CD14-positive monocyte (primary cell): ENCODE results near the gene LGR4. TPM values are rescaled to one million over a fixed set of nuclear protein-coding genes. Genes with fewer than 3 reads are reported as not detected.

Experiments
- DNase-seq, 3 donors: peaks; one replicate each; pipeline ENCODE4 v3.0.0-alpha.2; 2011 to 2022
- H2AFZ ChIP-seq: 2 replicates; pipeline ENCODE4 v1.6.0; 2012; ENCODE audit warnings: mild to moderate bottlenecking, low read depth, low read length, inconsistent platforms; ENCODE audit not compliant: insufficient read depth, poor library complexity, severe bottlenecking
- H3K27ac ChIP-seq, 2 donors: 1 replicate in 1 of 2; 2 replicates in 1 of 2; pipeline ENCODE4 v1.5.1; 2012 to 2013; ENCODE audit warnings: low read length in 2 of 2, control low read depth in 1 of 2, inconsistent platforms in 1 of 2, low read depth in 1 of 2, mild to moderate bottlenecking in 1 of 2
- H3K27me3 ChIP-seq, 2 donors: one replicate each; pipeline versions ENCODE4 v1.6.0 to v1.6.1; 2011 to 2013; ENCODE audit warnings: low read length in 2 of 2; ENCODE audit not compliant: control insufficient read depth in 2 of 2, insufficient read depth in 2 of 2
- H3K36me3 ChIP-seq, 2 donors: replicated peaks in 1 of 2; 1 replicate in 1 of 2; 2 replicates in 1 of 2; pipeline versions ENCODE4 v1.5.1 to v1.6.1; 2012 to 2013; ENCODE audit warnings: low read length in 2 of 2, control low read depth in 1 of 2, inconsistent platforms in 1 of 2, mild to moderate bottlenecking in 1 of 2; ENCODE audit not compliant: insufficient read depth in 2 of 2, control insufficient read depth in 1 of 2
- H3K4me1 ChIP-seq, 2 donors: 1 replicate in 1 of 2; 2 replicates in 1 of 2; pipeline versions ENCODE4 v1.5.1 to v1.6.1; 2012 to 2013; ENCODE audit warnings: low read length in 2 of 2, control low read depth in 1 of 2, inconsistent platforms in 1 of 2, mild to moderate bottlenecking in 1 of 2, moderate library complexity in 1 of 2; ENCODE audit not compliant: insufficient read depth in 2 of 2, control insufficient read depth in 1 of 2
- H3K4me2 ChIP-seq: replicated peaks from 2 replicates; pipeline ENCODE3; 2012; ENCODE audit warnings: low read length, moderate library complexity, mild to moderate bottlenecking; ENCODE audit not compliant: poor library complexity, severe bottlenecking; ENCODE audit errors: extremely low read depth
- H3K4me3 ChIP-seq, 3 experiments: fragments of 200-600 bp in 1 of 3; sonication (generic) in 1 of 3; replicated peaks in 1 of 3; 1 replicate in 2 of 3; 2 replicates in 1 of 3; pipeline ENCODE4 v1.5.1; 2011 to 2013; ENCODE audit warnings: low read length in 3 of 3, mild to moderate bottlenecking in 3 of 3, control low read depth in 2 of 3, low read depth in 2 of 3, inconsistent platforms in 1 of 3, moderate library complexity in 1 of 3
- H3K79me2 ChIP-seq: 2 replicates; pipeline ENCODE4 v1.6.0; 2012; ENCODE audit warnings: mild to moderate bottlenecking, control low read depth, inconsistent platforms, low read length, moderate library complexity; ENCODE audit not compliant: insufficient read depth
- H3K9ac ChIP-seq: 2 replicates; pipeline ENCODE4 v1.6.0; 2017; ENCODE audit warnings: low read length, mild to moderate bottlenecking; ENCODE audit not compliant: insufficient read depth, poor library complexity, severe bottlenecking
- H3K9me3 ChIP-seq, 2 donors: replicated peaks in 1 of 2; 1 replicate in 1 of 2; 2 replicates in 1 of 2; pipeline versions ENCODE4 v1.5.1 to v1.6.1; 2012 to 2013; ENCODE audit warnings: low read length in 2 of 2, control low read depth in 1 of 2; ENCODE audit not compliant: control insufficient read depth in 1 of 2, insufficient read depth in 1 of 2
- H4K20me1 ChIP-seq: 2 replicates; pipeline ENCODE4 v1.6.0; 2012; ENCODE audit warnings: mild to moderate bottlenecking, low read length, control low read depth, moderate library complexity; ENCODE audit not compliant: insufficient read depth
- H3K27ac Mint-ChIP-seq, 7 donors: one replicate each; pipeline ENCODE4 v1.8.0; 2020; ENCODE audit warnings: mild to moderate bottlenecking in 7 of 7, mixed read lengths in 7 of 7, moderate library complexity in 6 of 7, inconsistent platforms in 2 of 7
- H3K27me3 Mint-ChIP-seq, 3 donors: one replicate each; pipeline ENCODE4 v1.8.0; 2021 to 2022; ENCODE audit warnings: low read depth in 3 of 3, mild to moderate bottlenecking in 3 of 3, mixed read lengths in 3 of 3, moderate library complexity in 3 of 3, inconsistent platforms in 1 of 3
- H3K36me3 Mint-ChIP-seq, 2 donors: one replicate each; pipeline ENCODE4 v1.8.0; 2020; ENCODE audit warnings: mixed read lengths in 2 of 2, inconsistent platforms in 1 of 2, mild to moderate bottlenecking in 1 of 2
- H3K4me1 Mint-ChIP-seq: one replicate; pipeline ENCODE4 v1.8.0; 2020; ENCODE audit warnings: mild to moderate bottlenecking, mixed read lengths
- H3K4me3 Mint-ChIP-seq, 2 donors: one replicate each; pipeline ENCODE4 v1.8.0; 2020; ENCODE audit warnings: mild to moderate bottlenecking in 2 of 2, mixed read lengths in 2 of 2, moderate library complexity in 1 of 2
- H3K9me3 Mint-ChIP-seq, 7 donors: one replicate each; pipeline ENCODE4 v1.8.0; 2020 to 2022; ENCODE audit warnings: mixed read lengths in 7 of 7, mild to moderate bottlenecking in 6 of 7, moderate library complexity in 6 of 7, inconsistent platforms in 2 of 7
- WGBS: methylation state at CpG from one replicate; pipeline ENCODE4 v1.1.5; 2013; ENCODE audit warnings: missing lambda C conversion rate; ENCODE audit not compliant: insufficient coverage; 5-methylcytosine and 5-hydroxymethylcytosine counted together
- intact Hi-C, 2 donors: fragments of 100-400 bp; cut with micrococcal nuclease; formaldehyde crosslinking; loops; one replicate each; pipeline versions ENCODE4 v1.15.0 to v1.15.1; 2023
- polyA plus RNA-seq, 3 donors: library from polyadenylated mRNA; depleted of rRNA in 1 of 3; unstranded in 2 of 3; stranded (reverse) in 1 of 3; fragments of 300-500 nt in 2 of 3; fragments of >200 nt in 1 of 3; fragmentation: Illumina TruSeq in 2 of 3; gene quantifications; 1 replicate in 2 of 3; 2 replicates in 1 of 3; pipeline ENCODE4 v1.2.3, GENCODE V29; 2012 to 2021
- TF ChIP-seq, protein P1 (sequence below): fragments of 200-600 bp; IDR thresholded peaks from one replicate; pipeline ENCODE4 v1.8.0; 2022; ENCODE audit warnings: antibody characterized with exemption, mild to moderate bottlenecking

Gene LGR4
- polyA plus RNA-seq, 3 donors = 0.67 to 0.92 (median 0.72) TPM

DNA sequence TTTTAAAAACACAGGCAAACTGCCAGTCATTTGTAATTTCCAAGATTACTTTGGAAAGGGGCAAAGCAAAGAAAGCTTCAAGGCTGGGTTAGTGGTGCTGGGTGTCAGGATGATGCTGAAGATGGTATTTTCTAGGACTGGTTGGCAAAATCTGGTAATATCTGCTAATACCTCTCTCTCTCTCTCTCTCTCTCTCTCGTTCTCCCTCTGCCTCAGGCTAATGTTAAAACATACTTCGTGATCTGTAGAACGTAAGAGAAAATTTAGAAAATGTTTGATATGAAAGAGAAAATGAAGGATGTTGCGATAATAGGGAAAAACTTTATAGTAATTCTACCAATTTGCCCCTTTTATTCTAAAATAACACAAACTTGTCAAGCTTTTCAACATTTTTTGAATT, 9.4 kb upstream of the LGR4 start:
- Histone ChIP-seq H3K27ac (no peak overlapping the region), H3K9ac (no peak overlapping the region), H3K27me3 (no peaks in the 10 kb centered on the region), H4K20me1 (no peaks in the 10 kb centered on the region), H3K4me2 (no peak overlapping the region), H3K4me3 (no peak overlapping the region), H3K4me1 (no peaks in the 10 kb centered on the region), H3K9me3 (no peaks in the 10 kb centered on the region), H3K36me3 (no peaks in the 10 kb centered on the region), H3K79me2 (no peaks in the 10 kb centered on the region), H2AFZ (no peak overlapping the region)
- TF ChIP-seq, protein P1, sequence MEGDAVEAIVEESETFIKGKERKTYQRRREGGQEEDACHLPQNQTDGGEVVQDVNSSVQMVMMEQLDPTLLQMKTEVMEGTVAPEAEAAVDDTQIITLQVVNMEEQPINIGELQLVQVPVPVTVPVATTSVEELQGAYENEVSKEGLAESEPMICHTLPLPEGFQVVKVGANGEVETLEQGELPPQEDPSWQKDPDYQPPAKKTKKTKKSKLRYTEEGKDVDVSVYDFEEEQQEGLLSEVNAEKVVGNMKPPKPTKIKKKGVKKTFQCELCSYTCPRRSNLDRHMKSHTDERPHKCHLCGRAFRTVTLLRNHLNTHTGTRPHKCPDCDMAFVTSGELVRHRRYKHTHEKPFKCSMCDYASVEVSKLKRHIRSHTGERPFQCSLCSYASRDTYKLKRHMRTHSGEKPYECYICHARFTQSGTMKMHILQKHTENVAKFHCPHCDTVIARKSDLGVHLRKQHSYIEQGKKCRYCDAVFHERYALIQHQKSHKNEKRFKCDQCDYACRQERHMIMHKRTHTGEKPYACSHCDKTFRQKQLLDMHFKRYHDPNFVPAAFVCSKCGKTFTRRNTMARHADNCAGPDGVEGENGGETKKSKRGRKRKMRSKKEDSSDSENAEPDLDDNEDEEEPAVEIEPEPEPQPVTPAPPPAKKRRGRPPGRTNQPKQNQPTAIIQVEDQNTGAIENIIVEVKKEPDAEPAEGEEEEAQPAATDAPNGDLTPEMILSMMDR = no peak
- no peaks in the 10 kb centered on the region for H3K36me3 Mint-ChIP-seq
- H3K9me3 Mint-ChIP-seq = peaks cover 0 to 2% (median 0%) of the 10 kb centered on the region in 7 donors
- no peak overlapping the region for H3K27ac Mint-ChIP-seq
- no CpG with 5 or more reads among the region's 4 CpGs for WGBS
- intact Hi-C loops = loop anchor here (10.0 kb wide), 3 partner anchors 117 to 1197 kb away; partner anchors contain the start of gene CCDC34 (in 1 of the 2)
- DNase-seq = no peak
- no peaks in the 10 kb centered on the region for H3K27me3 Mint-ChIP-seq
- H3K4me1 Mint-ChIP-seq = no peaks in the 10 kb centered on the region
- no peak overlapping the region for H3K4me3 Mint-ChIP-seq

DNA sequence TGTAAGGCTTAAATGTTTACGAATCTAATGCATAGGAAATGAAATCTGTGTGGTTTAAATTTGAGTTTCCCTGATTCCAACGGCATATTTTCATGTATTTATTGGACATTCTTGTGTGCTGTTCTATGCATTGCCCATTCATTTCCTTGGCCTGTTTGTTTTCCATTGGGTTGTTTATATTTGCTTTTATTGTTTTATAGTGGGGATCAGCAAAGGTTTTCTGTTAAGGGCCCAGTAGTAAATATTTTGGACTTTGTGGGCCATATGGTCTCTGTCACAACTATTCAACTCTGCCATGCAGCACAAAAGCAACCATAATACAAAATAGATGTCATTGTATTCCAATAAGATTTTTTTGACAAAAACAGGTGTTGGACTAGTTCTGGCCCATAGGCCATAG, 5.2 kb upstream of the LGR4 start:
- no peak for DNase-seq
- Mint-ChIP-seq H3K4me3 (no peak overlapping the region), H3K36me3 (no peaks in the 10 kb centered on the region), H3K4me1 (peaks cover 4% of the 10 kb centered on the region), H3K27me3 (peaks cover 11 to 14% (median 13%) of the 10 kb centered on the region in 3 donors), H3K27ac (no peak overlapping the region), H3K9me3 (peaks cover 0 to 3% (median 0%) of the 10 kb centered on the region in 7 donors)
- H3K4me1 ChIP-seq = no peaks in the 10 kb centered on the region
- H3K79me2 ChIP-seq = no peaks in the 10 kb centered on the region
- no peak overlapping the region for H3K4me3 ChIP-seq
- H3K27ac ChIP-seq = no peak overlapping the region
- no peaks in the 10 kb centered on the region for H3K9me3 ChIP-seq
- no peak overlapping the region for H3K4me2 ChIP-seq
- no peak overlapping the region for H3K9ac ChIP-seq
- TF ChIP-seq, protein P1 = no peak
- intact Hi-C loops = no loop called here
- no peaks in the 10 kb centered on the region for H4K20me1 ChIP-seq
- WGBS = 80% methylated on average over 1 of the region's 2 CpGs
- no peak overlapping the region for H2AFZ ChIP-seq
- no peaks in the 10 kb centered on the region for H3K36me3 ChIP-seq
- peaks cover 0 to 7% of the 10 kb centered on the region in 2 donors for H3K27me3 ChIP-seq
